Activated CD4-positive, alpha-beta T cell treated with anti-CD3 and anti-CD28 coated beads, Interleukin-10, Interleukin-2, amounts not matched to agents 100 ng/mL and 50 ng/mL, durations not matched to agents 16 hours and 8 hours (primary cell): Measurements from ENCODE around the gene RNF214.

ENCODE experiments used
- DNase-seq: peaks from one replicate; pipeline ENCODE4 v3.0.0-alpha.2; 2020

Gene RNF214

DNA sequence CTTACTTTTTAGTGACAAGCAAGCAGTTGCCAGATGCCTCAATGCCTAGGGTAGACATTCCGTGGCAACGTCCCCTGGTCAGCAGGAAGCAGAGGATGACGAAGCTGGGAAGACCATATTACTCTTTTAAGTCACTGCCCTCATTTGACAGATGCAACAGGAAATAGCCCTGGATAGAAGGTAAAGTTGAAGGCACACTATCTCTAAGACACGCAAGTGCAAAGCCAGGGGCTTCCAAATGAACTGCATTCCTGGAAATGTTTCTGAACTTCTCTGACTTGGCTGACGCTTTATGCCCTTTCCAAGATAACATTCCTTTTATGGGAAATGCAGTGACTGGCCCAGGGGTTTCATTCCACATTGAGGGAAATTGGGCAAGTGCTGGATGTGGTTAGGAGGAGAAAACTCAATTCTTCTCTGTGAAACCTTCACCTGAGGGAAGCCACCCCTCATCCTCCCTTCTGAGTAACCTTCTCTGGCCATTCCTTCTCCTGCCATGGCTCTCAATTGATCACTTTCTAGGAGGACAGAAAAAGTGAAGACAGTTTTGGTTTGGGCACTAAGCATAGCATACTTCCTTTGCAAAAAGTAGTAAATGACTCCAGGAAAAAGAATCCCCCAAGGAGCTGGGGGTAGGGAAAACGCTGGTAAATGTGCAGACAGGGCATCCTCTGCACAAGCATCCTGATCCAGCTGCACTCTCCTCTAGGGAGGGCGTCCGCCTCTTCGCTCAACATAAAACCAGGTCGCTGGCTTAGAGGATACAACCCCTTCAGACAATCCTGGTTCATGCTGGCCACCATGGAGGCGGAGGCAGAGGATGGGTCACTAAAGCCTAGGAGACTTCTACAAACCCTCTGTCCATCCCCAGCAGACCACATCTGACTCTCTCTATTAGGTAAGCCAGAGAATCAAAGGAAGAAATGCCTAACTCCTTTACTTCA is 15.1 kb upstream of the RNF214 start:
- DNase-seq = no peak

DNA sequence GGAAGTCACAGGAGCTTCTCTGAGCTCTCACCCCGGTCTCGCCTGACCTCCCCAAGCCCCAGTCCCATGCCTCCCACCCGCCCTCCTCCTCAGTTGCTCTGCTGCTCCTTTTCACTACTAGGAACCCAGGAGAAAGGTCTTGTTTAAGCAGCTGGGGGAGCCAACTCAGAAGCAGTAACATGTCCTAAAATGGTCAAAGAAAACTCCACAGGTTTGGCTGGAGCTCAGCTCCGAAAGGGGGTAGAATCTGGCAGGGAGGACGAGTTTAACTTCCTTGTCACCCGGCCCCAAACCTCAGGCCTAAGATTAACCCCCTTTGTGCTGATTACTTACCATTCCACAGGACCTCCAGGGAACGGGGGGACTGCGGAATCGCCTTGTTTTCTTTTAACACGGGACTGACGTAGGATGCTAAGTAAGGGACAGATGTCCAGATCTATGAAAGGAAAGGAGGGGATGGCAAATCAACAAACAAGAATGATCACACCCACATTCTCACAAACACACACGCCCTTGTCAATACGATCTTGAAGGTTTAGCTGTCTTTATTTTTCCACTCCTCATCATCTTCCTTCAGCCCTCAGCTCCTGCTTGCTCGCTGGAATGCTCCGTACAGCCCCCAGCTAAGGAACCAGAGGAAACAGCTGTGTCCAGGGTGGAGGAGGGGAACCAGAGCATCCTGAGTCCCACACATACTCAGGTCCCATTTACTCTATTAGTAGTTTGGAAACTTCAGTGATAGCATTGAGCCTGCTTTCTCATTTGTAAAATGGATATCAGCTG is 14.1 kb upstream of the RNF214 start:
- no peak for DNase-seq

DNA sequence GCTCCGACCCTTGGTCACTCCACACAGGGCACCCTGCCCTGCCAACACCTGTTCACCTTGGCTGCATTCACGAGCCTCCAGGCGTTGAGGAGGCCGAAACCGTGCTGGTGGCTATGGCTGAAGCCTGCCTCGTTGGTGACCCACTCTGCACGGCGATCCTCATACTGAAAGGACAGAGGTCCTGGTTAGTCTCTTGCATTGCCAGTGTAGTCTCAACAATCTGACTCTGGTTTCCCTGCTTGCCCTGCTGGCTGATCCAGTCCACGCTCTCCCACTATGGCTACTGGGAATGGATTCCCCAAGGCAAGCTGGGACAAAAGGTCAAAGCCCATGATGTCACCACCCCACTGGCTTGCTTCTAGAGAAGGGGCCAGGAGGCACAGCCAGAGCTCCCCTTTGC is 13.5 kb upstream of the RNF214 start:
- no peak for DNase-seq

DNA sequence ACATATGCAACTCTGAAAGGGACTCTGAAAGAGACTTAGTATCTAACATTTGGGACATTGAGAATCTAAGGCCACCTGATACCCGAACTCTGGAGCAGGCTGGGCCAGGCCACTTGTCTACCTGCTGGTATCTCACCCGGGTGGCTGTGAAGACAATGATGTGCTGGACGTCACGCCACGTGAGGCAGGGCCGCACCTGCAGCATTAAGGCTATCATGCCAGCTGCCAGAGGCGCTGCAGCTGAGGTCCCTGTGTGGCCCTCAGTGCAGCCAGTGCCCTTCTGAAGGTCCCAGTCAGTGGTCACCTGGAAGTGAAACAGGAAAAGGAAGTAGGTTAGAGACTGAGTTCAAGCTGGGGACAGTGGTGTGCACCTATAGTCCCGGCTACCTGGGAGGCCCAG is 13.0 kb upstream of the RNF214 start:
- DNase-seq = no peak

DNA sequence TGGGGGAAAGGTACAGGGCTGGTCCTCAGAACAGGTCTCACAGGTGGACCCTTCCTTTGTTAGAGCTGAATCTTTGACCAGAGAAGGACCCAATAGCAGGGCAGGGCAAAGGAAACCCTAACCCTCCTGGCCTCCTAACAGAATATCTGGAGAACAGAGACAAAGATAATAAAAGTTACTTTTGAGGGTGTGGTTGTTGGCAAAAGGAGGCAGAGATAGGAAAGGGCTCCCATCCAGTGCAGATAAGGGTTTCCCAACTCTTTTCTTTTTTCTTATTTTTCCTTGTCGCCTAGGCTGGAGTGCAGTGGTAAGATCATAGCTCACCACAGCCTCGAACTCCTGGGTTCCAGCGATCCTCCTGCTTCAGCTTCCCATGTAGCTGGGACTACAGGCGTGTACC is 12.5 kb upstream of the RNF214 start:
- no peak for DNase-seq

DNA sequence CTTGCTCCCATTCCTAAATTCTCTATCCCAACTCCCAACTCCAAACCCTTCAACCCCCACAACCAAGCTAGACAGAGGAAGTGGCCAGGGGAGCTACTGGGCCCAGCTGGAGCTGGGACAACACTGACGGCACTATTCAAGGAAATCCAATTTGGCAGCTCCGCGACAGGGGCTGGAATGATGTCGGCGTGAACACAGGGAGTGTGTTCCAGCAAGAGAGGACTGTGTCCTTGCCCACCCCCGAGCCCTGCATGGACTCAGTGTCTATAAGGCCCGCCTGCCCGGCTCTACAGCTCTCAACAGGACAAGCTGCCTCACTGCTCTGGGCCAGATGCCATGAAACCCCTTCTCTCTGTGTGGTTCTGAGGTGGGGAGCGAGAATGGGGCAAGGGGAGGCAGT is 11.9 kb upstream of the RNF214 start:
- DNase-seq = no peak

DNA sequence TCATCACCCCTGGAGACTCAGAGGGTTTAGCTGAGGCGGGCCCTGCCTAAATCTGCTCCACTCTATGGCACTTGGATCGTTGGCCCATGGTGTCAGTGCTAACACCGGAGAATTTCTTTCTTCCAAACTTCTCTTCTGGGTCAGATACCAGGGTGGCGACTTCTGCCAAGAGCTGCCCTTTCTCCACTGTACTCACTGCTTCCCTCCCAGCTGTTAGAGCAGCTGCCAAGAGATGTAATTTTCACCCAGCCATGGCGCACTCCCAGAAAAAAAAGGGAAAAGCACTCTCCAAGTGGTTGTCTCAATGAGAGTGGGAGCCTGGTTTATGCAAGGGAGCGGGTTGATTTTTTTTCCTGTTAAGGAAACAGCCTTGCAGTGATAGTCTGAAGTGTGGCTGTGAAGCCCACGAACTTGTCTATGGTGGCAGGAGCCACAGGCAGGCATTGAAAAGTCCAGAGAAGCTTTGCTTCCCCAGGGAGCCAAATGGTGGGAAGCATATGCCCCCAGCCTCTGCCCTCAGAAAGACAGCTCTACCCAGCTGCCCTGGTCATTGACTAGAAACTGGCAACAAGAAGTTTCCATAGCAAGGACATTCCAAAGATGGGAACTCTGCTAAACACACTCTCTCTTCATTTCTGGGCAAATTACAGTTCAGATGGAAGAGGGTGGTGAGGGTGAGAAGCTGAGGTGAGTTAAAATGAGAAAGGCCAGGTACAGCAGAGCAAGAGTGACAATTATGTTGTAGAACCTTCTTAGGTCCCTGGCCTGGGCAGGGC is 11.3 kb upstream of the RNF214 start:
- DNase-seq = no peak

DNA sequence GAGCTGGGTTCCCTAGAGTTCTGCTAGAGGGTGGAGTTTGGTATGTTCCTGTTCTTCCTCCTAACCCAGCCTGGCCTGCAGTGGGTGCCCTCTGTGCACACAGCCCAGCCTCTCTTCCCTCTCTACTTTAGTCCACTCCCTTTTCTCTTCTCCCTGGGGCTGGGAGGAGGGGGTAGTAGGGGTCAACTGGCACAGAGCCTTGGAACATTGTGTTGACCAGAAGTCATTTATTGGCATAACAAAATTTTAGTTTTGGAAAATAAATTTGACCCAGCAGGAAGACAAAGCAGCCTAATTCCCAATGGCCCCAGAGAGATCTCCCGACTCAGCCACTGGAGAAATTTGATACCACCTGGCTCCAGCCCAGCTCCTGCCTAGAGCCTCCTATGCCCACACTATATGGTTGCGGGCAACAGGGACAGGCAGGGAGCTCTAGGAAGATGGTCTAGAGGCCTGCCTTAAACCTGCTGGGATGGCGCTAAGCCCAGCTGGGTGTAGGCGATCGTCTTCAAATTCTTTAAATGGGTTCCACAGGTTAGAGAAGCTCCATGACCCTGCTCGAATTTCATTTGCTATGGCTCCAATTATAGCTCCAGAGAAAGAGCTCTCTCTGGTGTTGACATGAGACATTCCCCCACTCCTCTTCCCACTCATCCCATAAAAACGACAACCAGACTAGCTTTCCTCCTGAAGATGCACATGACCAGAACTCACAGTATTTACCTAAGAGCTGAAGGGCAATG is 10.5 kb upstream of the RNF214 start:
- DNase-seq = no peak

DNA sequence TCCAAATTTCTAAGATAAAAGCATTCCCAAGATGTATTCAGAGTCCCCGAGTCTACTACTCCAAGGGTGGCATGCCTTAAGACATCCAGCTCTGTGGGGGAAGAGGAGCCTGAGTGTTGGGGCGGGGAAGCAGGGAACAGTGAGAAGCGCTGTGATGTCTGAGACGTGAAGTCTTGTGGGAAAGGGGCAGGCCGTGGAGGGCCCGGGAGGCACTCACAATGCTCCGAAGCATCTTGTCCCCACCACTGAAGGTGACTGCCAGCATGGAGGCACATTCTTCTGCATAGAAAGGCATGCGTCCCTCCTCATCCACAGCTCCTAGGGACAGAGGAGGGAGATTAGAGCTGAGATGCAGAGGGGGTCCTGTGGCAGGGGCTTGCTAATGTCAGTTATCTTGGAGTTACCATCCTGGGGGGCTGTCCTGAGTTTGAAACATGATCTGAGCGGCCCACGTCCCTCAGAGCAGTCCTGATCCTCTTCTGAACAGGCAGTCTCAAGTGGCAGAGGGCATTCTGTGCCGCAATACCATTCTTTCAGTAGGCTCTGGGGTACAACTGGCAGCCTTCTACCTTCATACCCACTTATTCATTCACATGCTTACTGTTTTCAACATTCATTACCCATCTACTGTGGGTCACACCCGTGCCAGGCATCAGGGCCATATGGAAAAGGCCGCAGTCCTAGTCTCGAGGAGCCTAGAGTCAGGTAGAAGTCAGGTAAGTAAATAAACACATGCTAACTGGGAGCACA is 9.3 kb upstream of the RNF214 start:
- DNase-seq = no peak

DNA sequence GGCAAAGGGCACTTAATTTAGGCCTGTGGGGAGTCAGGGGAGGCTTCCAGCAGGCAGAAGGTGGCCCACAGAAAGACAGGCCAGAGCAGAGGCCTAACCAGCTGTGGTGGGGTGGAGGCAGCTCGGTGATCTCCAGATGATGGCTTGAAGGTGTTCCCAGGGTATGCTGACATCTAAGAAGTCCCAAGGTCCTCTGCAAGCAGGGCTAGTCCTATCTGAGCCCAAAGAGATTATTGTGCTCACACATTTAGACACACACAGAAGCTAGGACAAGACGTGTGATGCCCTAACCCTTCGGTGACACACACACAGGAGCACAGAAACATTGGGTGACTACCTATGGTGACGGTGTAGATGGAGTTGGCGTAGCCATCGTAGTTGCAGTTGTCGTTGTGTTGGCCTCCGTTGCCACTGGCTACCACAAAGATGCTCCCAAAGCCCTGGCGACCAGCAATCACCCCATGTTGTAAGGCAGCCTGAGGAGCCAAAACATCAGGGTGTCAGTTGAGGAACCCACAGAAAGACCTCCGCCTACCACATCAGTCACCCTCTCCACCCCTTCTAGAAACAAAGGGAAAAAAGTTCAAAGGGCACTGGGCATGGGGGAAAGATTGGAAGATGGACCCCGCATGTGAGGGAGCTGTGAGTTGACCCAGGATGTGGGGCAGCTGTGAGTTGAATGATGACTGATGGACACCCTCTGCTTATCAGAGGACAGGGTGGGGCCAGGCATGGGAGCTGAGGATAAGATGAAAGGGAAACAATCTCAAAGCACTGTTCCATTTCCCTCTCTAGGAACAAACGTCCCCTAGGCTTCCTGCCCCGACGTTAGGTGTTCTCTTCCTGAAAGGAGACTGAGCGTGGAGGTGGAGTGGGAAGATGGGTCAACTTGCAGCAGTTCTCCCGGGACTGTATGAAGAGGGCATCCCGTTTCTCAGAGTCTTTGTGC is 8.5 kb upstream of the RNF214 start:
- no peak for DNase-seq

DNA sequence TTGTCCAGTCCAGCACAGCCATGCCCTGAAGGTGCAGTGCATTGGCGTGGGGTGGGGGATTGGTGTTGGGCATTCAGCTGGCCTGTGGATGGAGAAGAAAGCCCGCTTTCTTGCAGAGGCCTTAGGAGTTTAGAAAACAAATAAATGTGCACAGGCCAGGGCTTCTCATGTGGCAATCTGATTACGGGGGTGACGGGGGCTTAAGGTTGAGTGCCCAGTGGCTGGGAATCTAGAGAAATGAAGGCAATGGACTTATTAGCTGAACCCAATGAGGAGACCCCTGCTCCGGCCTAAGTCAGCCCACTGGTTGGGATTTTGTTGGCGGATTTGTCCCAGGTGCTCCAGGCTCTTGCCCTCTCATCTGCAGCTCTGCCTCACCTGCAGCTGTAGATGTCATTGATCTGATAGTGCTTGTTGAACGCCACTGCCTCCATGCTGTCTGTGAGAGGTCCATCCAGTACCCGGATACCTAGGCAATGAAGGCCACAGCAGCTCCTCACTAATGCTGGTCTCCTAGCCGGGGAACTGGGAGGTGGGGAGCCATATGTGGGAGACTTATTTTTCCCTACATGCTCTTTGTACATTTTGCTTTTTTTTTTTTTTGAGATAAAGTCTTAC is 6.8 kb upstream of the RNF214 start:
- no peak for DNase-seq

DNA sequence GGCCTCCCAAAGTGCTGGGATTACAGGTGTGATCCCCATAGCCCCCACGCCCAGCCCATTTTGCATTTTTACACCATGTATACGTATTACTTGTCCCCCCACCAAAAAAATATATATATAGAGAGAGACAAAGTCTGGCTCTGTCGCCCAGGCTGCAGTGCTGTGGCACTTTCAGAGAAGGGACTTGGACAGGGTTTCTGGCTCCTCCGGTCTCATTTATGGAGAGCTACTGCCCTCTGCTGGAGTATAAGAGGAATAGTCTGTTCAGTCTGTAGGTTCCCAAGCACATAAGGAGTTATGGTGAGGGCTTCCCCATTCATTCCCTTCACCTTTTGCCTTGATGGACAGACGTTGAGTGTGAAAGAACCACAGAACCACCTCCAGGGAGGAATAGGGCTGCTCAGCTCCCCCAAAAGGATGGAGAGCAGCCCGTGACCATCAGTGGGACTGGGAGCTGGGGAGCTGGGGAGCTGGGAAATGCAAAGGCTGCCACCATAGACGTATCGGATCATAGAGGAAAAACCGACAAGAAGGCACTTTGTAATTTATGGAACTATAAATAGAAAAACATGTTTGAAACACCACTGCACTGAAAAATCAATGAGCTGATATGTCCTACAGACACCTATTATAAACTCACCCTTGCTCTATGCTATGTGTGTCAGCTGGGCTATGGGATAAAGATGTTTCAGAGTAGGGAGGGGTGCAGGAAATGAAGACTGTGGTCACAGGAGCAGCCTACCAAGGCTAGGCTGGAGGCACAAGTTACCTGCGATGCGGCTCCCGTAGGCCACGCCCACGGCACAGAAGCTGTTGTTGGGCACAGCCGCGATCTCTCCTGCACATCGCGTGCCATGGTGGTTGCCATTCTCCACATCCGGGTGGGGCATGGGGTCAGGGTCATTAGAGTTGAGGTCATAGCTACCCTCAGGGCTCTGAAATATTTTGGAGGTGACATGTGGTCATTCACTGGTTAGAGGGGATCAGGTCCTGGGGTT is 5.8 kb upstream of the RNF214 start:
- DNase-seq = peak; percentile 76

DNA sequence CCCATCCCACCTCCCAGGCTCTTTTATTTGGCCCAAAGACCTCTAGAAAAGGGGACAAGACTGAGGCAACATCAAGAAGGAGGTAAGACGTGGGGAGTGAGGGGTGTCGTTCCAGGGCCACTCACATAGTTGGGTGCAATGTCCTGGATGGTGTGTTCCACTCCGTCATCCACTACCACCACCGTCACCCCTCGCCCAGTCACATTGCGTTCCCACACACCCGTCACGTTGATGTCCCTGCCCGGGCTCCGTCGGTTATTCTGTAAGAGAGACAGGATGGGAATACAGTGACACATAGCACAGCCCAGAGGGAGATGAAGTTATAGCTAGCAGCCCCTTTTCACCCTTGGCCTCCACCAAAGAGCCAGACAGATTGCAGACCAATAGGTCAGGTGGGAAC is 4.4 kb upstream of the RNF214 start:
- DNase-seq = no peak

DNA sequence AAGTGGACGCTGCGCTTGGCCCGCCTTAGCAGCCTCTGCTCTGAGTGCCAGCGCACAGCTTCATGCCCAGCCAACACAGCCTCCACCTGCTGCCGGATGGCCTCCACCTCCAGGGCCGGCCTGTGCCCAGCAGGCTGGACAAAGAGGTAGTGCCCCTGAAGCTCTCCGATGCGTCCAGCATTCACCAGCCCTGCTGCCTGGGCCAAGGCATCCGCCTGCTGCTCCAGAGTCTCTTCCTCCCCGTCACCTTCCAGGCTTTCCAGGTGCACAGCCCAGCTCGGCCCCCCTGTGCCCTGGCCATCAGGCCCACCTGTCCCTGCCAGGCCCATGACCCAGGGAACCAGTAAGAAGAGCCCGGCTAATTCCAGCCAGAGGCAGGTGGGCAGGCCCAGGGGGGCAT is 3.1 kb upstream of the RNF214 start:
- no peak for DNase-seq

DNA sequence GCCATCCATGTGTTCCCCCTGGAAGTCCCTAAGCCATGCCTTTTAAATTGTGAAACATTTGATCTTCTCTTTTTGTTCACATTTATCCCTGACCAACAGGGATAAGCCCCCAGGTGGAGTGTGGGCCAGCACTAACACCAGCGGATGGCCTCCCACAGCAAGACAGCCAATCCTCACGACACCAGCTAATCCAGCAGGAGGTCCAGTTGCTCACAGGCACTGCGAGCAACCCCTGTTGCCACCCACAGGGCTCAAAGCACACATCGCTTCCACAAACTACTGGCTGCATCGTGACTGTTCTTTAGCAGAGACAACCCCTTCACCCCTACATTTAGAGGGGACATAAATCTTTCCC is 2.6 kb upstream of the RNF214 start:
- DNase-seq = no peak

DNA sequence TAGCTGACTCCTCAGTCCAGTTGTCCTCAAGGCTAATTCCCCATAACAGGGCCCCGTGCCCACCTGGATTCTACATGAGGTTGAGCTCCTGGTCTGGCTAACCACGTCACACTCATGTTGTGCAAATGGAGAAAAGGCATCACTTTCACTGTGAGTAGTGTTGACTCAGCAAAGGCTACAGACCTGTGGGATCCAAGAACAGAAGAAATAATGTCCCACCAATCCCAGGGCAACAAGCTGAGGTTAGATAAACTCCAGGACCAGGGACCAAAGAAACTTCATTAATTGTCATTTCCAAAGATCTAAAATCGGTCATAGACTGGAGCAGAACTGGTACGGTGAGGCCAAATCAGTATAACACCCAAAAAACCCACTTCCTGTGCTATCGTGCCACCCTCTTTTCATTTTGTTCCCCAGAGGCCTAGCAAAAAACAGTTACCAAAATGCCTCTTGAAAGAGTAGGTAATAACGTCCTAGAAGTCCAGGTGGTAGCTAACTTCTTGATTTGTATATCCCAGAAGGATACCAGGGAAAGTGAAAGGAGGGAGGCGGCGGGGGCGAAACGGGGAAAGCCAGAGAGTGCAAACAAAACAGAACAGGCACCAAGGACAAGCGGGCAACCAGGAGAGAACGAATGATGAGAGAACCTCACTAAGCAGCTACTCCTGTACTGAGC is 2.0 kb upstream of the RNF214 start:
- DNase-seq = peak; percentile 90

DNA sequence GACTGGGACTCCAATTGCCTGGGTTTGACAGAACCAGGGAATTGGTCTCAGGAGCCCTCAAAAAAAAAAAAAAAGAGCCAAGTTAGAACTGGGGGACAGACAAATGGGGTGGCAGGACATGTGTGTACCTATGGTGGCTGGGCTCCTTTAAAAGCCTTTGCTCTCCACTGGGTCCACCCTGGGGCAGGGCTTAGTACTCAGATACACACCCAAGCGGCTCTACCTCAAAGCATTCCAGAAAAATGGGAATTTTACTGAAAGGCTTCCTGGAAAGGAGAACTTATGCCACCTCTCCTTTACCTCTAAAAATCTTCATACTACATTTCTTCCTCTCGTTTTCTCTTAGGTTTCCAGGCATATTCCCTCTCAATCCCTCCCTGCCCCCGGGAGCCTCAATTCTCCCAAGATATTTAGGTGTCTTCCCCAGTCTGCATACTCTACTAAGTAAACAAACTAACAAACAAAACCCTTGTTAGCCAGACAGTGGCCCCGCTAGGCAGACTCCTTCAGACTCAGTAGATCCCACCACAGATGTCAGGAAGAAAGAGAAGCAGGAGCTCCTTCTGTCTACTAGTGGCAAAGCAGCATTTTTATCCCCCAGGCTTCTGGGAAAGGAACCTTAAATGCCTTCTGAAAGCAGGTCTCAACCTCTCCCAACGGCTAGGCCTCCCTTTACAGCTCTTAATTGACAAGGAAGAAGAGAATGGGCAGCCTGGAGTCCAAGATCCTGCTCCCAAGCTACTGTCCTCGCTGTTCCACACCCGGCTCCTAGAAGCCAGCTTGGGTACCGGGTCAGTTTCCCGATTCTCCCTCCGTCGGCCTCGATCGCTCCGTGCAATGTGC is 1.3 kb upstream of the RNF214 start:
- peak; percentile 12 for DNase-seq

DNA sequence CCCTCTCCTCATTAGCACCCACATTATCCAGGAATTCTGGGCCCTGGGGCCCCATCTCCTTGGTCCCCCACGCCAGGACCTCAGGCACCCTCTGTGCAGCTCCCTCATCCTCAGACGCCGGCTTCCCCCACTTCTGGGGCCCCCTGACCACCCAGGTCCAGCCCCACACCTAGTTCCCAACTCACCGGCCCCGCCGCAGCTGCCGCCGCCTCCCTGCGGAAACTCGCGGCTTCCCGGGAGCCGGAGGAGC is 704 bp upstream of the RNF214 start, which contains the start of gene PCSK7:
PCSK7 (minus strand) TSS at position 232 of the 250 bp plus-strand sequence. CDS start 2,229 bp downstream, outside the sequence.
- DNase-seq = no peak
